ENCODE measurements around the gene HSPB7.

HSPB7 gene

DNA sequence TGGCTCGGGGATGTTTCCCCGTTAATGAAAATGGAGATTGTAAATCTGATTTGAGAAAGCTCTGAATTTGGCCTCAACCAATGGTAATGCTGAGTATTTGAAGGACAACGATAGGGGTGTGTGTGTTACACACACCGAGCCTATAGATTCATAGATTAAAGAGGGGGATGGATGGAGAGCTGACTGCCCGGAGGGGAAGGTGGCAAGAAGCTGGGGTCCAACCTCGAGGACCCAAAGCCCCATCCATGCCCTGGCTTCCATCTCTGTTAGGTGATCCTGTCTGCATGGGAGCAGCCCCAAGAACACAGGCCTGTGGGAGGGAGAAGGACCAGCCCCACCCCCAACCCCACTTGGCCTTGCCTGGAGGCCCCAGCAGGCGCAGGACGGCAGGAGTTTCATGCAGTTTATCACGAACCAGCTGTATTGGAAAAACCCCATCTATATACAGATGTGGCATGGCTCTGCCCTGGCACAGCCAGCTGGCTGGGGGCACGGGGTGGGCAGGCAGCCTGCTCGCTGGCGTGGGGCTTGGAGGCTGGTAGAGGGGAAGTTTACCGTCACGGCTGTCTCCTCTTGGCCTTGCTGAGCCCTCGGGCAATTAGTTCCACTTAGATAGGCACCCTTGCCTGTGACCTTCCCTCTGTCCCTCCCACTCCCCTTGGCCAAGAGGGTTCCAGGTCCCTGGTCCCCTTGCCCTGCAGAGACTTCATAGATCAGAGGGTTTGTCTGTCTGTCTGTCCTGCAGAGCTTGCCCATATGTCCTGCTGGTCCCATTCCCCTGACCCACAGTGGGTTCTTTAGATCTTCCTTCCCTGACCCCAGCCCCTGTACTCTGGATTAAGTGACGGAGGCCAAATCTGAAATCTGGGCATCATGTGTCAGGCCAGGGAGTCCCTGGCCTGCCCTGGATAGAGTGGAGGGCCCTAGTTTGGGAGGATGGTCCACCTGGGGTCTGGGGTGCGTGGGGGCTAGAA lies 3.0 kb downstream of the HSPB7 start:
- Histone ChIP-seq H3K36me3 (ENCODE audit: control insufficient read depth, insufficient read depth, low read length) (no peaks in the 10 kb centered on the region), H3K27me3 (replicated peaks; ENCODE audit: control insufficient read depth, insufficient read depth, low read length) (peaks cover 1% of the 10 kb centered on the region; the same call in 1 of the 2 replicates), H3K4me3 (replicated peaks; ENCODE audit: low read depth, low read length) (no peak overlapping the region)
- DNase-seq (ENCODE audit: extremely low read depth, insufficient read length), result peak; percentile 40
- TF ChIP-seq, protein P1, sequence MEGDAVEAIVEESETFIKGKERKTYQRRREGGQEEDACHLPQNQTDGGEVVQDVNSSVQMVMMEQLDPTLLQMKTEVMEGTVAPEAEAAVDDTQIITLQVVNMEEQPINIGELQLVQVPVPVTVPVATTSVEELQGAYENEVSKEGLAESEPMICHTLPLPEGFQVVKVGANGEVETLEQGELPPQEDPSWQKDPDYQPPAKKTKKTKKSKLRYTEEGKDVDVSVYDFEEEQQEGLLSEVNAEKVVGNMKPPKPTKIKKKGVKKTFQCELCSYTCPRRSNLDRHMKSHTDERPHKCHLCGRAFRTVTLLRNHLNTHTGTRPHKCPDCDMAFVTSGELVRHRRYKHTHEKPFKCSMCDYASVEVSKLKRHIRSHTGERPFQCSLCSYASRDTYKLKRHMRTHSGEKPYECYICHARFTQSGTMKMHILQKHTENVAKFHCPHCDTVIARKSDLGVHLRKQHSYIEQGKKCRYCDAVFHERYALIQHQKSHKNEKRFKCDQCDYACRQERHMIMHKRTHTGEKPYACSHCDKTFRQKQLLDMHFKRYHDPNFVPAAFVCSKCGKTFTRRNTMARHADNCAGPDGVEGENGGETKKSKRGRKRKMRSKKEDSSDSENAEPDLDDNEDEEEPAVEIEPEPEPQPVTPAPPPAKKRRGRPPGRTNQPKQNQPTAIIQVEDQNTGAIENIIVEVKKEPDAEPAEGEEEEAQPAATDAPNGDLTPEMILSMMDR (IDR thresholded peaks at IDR 0.05; ENCODE audit: insufficient read depth, low read length, poor library complexity, severe bottlenecking), result no peak

DNA sequence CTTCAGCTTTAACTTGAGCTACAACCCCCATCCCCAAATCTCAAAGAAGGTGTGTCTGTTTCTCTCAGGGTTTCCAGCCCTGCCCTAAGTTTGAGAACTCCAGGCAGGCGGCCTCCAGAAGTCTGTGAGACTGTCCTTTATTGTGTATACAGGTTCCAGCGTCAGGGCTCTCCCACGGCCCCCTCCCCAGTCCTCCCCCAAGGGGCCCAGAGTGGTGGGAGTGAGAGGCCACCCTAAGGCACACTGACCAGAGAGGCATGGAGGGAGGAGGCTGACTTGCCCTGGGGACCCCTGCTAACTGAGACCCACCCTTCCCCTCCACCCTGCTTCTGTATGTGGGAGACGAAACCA lies 4.0 kb downstream of the HSPB7 start:
- Histone ChIP-seq H3K36me3 (ENCODE audit: control insufficient read depth, insufficient read depth, low read length) (no peaks in the 10 kb centered on the region), H3K27me3 (replicated peaks; ENCODE audit: control insufficient read depth, insufficient read depth, low read length) (no peaks in the 10 kb centered on the region), H3K4me3 (replicated peaks; ENCODE audit: low read depth, low read length) (no peak overlapping the region)
- TF ChIP-seq, protein P1 (IDR thresholded peaks at IDR 0.05; ENCODE audit: insufficient read depth, low read length, poor library complexity, severe bottlenecking), result no peak
- DNase-seq (ENCODE audit: extremely low read depth, insufficient read length), result no peak

DNA sequence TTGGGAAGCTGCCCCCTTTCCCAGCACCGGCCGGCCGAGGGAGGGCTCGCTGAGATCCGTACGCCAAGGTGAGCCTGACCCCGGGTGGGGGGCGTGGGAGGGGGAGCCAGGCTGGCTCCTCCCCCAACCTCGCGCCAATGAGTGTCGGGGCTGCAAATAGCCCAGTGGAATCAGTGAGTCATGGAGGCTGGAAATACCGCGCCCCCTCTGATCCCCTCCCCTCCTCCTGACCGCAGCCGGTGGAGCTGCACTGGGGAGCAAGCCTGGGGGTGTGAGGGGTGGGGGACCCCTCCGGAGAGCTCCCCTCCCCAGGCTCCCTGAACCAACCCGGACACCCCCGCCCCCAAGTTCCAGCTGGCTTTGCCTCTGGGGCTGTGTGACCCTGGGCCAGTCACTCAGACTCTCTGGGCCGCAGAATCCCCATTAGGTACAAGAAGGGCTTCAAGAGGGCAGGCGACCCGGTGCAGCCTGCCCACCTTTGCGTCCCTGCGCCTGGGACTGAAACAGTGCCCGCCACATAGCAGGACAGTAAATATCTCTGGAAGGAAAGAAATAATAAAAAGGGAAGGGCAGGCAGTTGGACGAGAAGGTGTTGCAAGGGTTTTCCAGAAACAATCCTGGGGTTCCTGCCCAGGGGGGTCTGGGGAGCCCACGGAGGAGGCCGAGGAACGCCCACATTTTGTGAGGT lies 4.5 kb downstream of the HSPB7 start:
- H3K4me3 ChIP-seq (replicated peaks; ENCODE audit: low read depth, low read length), result peak overlapping the region; percentile 22; the same call in 1 of the 2 replicates
- DNase-seq (ENCODE audit: extremely low read depth, insufficient read length), result peak; percentile 45

DNA sequence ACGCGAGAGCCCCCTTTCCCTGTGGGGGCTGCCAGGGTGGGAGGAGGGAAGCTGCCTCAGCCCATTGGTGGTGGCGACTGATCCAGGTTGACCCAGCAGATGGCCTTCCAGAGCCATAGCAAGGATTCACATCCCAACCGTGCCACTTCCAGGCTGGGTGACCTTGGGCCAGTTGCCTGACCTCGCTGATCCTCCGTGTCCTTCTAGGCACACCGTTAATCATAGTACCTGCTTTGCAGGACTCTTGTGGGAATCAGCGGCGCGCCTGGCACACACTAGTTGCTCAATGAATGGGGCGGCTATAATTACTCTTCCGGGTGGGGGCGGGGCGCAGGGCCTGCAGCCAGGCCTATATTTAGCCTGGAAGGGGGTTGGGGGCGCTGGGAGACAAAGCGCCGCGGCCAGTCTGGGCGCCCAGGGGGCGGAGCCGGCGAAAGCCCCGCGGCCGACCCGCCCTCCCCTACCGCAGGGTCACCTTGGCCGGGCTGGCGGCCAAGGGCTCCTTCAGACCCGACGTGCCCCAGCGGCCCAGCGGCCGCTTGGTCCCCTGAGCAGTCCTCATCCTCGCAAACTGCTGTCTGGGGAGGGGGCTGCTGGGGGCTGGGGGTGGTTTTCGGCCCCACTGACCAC lies 5.1 kb downstream of the HSPB7 start:
- no peaks in the 10 kb centered on the region for H3K27me3 ChIP-seq (replicated peaks; ENCODE audit: control insufficient read depth, insufficient read depth, low read length)
- H3K4me3 ChIP-seq (replicated peaks; ENCODE audit: low read depth, low read length), result peak overlapping the region; percentile 22
- TF ChIP-seq, protein P1 (IDR thresholded peaks at IDR 0.05; ENCODE audit: insufficient read depth, low read length, poor library complexity, severe bottlenecking), result no peak
- no peaks in the 10 kb centered on the region for H3K36me3 ChIP-seq (ENCODE audit: control insufficient read depth, insufficient read depth, low read length)
- DNase-seq (ENCODE audit: extremely low read depth, insufficient read length), result peak; percentile 71

More for the DNA sequence above, 4.5 kb downstream of the HSPB7 start:
- TF ChIP-seq, protein P1 (IDR thresholded peaks at IDR 0.05; ENCODE audit: insufficient read depth, low read length, poor library complexity, severe bottlenecking), result no peak
- Histone ChIP-seq H3K27me3 (replicated peaks; ENCODE audit: control insufficient read depth, insufficient read depth, low read length) (no peaks in the 10 kb centered on the region), H3K36me3 (ENCODE audit: control insufficient read depth, insufficient read depth, low read length) (no peaks in the 10 kb centered on the region)

DNA sequence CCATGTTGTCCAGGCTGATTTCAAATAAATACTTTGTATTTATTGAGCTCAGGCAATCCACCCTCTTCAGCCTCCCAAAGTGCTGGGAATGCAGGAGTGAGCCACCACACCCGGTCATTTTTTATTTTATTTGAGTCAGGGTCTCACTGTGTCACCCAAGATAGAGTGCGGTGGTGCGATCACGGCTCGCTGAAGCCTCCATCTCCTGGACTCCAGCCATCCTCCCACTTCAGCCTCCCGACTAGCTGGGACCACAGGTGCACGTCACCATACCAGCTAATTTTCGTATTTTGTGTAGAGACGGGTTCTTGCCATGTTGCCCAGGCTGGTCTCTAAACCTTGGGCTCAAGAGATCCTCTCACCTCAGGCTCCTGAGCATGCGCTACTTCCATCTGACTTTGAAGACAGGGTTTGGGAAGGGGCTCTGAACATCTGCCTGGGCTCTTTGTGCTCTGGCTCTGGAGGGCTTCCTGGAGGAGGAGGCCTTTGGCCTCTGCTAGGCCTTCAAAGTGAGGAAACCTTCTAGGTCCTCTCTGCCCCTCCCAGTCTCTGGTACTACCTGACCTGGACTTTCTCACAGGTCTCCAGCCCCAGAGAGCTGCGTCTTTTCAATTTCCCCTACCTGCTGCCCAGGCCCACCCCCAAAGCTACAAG lies 5.8 kb downstream of the HSPB7 start:
- H3K36me3 ChIP-seq (ENCODE audit: control insufficient read depth, insufficient read depth, low read length), result no peaks in the 10 kb centered on the region
- TF ChIP-seq, protein P1 (IDR thresholded peaks at IDR 0.05; ENCODE audit: insufficient read depth, low read length, poor library complexity, severe bottlenecking), result no peak
- H3K4me3 ChIP-seq (replicated peaks; ENCODE audit: low read depth, low read length), result no peak overlapping the region
- no peak for DNase-seq (ENCODE audit: extremely low read depth, insufficient read length)
- H3K27me3 ChIP-seq (replicated peaks; ENCODE audit: control insufficient read depth, insufficient read depth, low read length), result no peaks in the 10 kb centered on the region

All from GM06990 (cell line).